Panc1 (cell line): ENCODE data around the gene KIAA1191. TPM values are rescaled to one million over a fixed set of nuclear protein-coding genes. Genes with fewer than 3 reads are reported as not detected.

Experiments
- ATAC-seq: fragments of 200-7000 bp; cut with Tn5 transposase; 2 replicates; pipeline ENCODE4 v1.9.1; 2020; ENCODE audit warnings: mild to moderate bottlenecking, moderate library complexity
- BruUV-seq: library from RNA; stranded (reverse); fragments of 400-500 nt; replicated peaks from 2 replicates; lab custom pipeline; 2021; lab: Mats Ljungman, UMichigan
- CTCF ChIA-PET: fragments of 300-600 bp; sonication (Branson Sonifier 250); formaldehyde crosslinking; loops from one replicate; lab custom pipeline; 2022; ENCODE audit warnings: antibody characterized with exemption; lab: Charles Lee
- POLR2A ChIA-PET: fragments of 300-600 bp; sonication (Branson Sonifier 250); formaldehyde crosslinking; loops from one replicate; lab custom pipeline; 2022; ENCODE audit warnings: antibody characterized with exemption; lab: Charles Lee
- DNase-seq: peaks from one replicate; pipeline ENCODE4 v3.0.0-alpha.2; 2010; ENCODE audit warnings: low read depth, low spot score
- H3K27ac ChIP-seq: 2 replicates; pipeline ENCODE4 v1.5.1; 2011; ENCODE audit warnings: mild to moderate bottlenecking, low read length, inconsistent platforms
- H3K27me3 ChIP-seq: fragments of 200-500 bp; sonication (Bioruptor generic); 2 replicates; pipeline ENCODE4 v1.6.0; 2014; ENCODE audit warnings: low read length, inconsistent platforms; ENCODE audit not compliant: control insufficient read depth, insufficient read depth
- H3K36me3 ChIP-seq: fragments of 200-500 bp; sonication (Bioruptor generic); 2 replicates; pipeline ENCODE4 v1.5.1; 2014; ENCODE audit warnings: inconsistent platforms, mild to moderate bottlenecking, low read length, moderate library complexity; ENCODE audit not compliant: control insufficient read depth, insufficient read depth
- H3K4me1 ChIP-seq: 2 replicates; pipeline ENCODE4 v1.5.1; 2011; ENCODE audit warnings: inconsistent platforms, mild to moderate bottlenecking, low read length, moderate library complexity; ENCODE audit not compliant: control insufficient read depth, insufficient read depth
- H3K4me3 ChIP-seq, 2 experiments: 2 replicates each; pipeline ENCODE4 v1.5.1; 2011 to 2012; ENCODE audit warnings: low read depth in 2 of 2, low read length in 2 of 2, mild to moderate bottlenecking in 2 of 2, inconsistent platforms in 1 of 2, moderate library complexity in 1 of 2
- H3K9me3 ChIP-seq: fragments of 200-500 bp; sonication (Bioruptor generic); 2 replicates; pipeline ENCODE4 v1.5.1; 2014; ENCODE audit warnings: low read depth, mild to moderate bottlenecking, inconsistent platforms, low read length, moderate library complexity; ENCODE audit not compliant: control insufficient read depth, insufficient read depth
- POLR2AphosphoS5 ChIP-seq: IDR thresholded peaks from 2 replicates; pipeline ENCODE4 v1.6.1; 2012; ENCODE audit warnings: mild to moderate bottlenecking, low read depth, low read length, moderate library complexity
- REST ChIP-seq, 2 experiments: IDR thresholded peaks; 2 replicates each; pipeline ENCODE4 v1.6.1; 2011 to 2012; ENCODE audit warnings: low read depth in 2 of 2, control low read depth in 1 of 2, low read length in 1 of 2, mild to moderate bottlenecking in 1 of 2, moderate library complexity in 1 of 2; ENCODE audit not compliant: insufficient read depth in 1 of 2
- SIN3A ChIP-seq: IDR thresholded peaks from 2 replicates; pipeline ENCODE4 v1.6.1; 2012; ENCODE audit warnings: low read depth, mild to moderate bottlenecking, low read length, moderate library complexity, borderline replicate concordance; ENCODE audit not compliant: insufficient read depth
- TCF7L2 ChIP-seq: IDR thresholded peaks from 2 replicates; pipeline ENCODE4 v1.6.1; 2011; ENCODE audit warnings: mild to moderate bottlenecking, low read depth, low read length, inconsistent platforms
- in situ Hi-C: cut with HindIII; loops from 2 replicates; pipeline ENCODE4 v1.10.0; 2016; ENCODE audit warnings: low sequenced_read_pairs, low pct_unique_long_range_greater_than_20kb
- intact Hi-C: fragments of 100-400 bp; cut with micrococcal nuclease; formaldehyde crosslinking; loops from one replicate; pipeline ENCODE4 v1.10.0; 2022; ENCODE audit not compliant: unreplicated experiment
- total RNA-seq: library from RNA; stranded (reverse); gene quantifications from one replicate; pipeline ENCODE4 v1.2.1, GENCODE V29; 2021; ENCODE audit not compliant: unreplicated experiment
- TF ChIP-seq, protein P1 (sequence below): fragments of 450-650 bp; IDR thresholded peaks from 2 replicates; pipeline ENCODE4 v1.5.1; 2017; ENCODE audit warnings: mild to moderate bottlenecking

Gene KIAA1191
- total RNA-seq, 1 experiment from 2014 or later: 92.3 TPM

GRCh38 chr5:176392526-176392925 lies 31.0 kb upstream of the KIAA1191 start:
- intact Hi-C loops: no loop called here
- Histone ChIP-seq H3K27me3 (no peaks in the 10 kb centered on the region), H3K9me3 (no peaks in the 10 kb centered on the region), H3K36me3 (peaks cover 4% of the 10 kb centered on the region), H3K4me3 (no peak overlapping the region), H3K4me1 (peaks cover 2% of the 10 kb centered on the region; the same call in 1 of the 2 replicates), H3K27ac (no peak overlapping the region)
- CTCF ChIA-PET: no interaction called here
- no peak for TF ChIP-seq POLR2AphosphoS5
- TF ChIP-seq REST (IDR thresholded peaks at IDR 0.05; ENCODE audit: insufficient read depth in 1 of 2, low read depth in 2 of 2, low read length in 1 of 2): no peak
- TF ChIP-seq, protein P1, sequence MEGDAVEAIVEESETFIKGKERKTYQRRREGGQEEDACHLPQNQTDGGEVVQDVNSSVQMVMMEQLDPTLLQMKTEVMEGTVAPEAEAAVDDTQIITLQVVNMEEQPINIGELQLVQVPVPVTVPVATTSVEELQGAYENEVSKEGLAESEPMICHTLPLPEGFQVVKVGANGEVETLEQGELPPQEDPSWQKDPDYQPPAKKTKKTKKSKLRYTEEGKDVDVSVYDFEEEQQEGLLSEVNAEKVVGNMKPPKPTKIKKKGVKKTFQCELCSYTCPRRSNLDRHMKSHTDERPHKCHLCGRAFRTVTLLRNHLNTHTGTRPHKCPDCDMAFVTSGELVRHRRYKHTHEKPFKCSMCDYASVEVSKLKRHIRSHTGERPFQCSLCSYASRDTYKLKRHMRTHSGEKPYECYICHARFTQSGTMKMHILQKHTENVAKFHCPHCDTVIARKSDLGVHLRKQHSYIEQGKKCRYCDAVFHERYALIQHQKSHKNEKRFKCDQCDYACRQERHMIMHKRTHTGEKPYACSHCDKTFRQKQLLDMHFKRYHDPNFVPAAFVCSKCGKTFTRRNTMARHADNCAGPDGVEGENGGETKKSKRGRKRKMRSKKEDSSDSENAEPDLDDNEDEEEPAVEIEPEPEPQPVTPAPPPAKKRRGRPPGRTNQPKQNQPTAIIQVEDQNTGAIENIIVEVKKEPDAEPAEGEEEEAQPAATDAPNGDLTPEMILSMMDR: no peak
- TF ChIP-seq TCF7L2: no peak
- no peak for TF ChIP-seq SIN3A
- POLR2A ChIA-PET: no interaction called here
- BruUV-seq: no TSS peak
- DNase-seq (no peak), ATAC-seq (no peak)
- in situ Hi-C loops: no loop called here

DNA sequence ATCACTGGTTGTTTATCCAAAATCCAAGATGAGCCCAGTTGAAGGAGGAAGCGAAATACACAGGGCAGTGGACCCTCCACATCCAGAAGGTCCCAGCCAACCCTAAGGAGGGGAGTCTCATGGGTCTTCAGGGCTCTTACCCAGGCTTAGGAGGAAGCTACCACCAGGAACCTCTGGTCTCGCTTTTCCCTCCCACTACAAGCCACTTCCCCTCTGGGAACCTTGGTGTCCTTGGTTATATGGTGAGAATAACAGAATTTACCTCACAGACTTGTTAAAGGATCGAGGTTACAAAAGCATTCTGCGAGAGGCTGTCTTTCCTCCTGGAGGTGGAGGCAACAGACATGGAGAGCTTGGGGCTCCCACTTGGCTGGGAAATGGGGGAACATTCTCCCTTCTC lies 30.4 kb upstream of the KIAA1191 start:
- BruUV-seq: no TSS peak
- no peaks in the 10 kb centered on the region for H3K9me3 ChIP-seq

More for the DNA sequence above, 30.4 kb upstream of the KIAA1191 start:
- no peak overlapping the region for H3K27ac ChIP-seq
- ChIA-PET CTCF (no interaction called here), POLR2A (no interaction called here)
- intact Hi-C loops: no loop called here
- peaks cover 3% of the 10 kb centered on the region for H3K4me1 ChIP-seq
- peaks cover 6% of the 10 kb centered on the region for H3K36me3 ChIP-seq
- no peak overlapping the region for H3K4me3 ChIP-seq
- no peaks in the 10 kb centered on the region for H3K27me3 ChIP-seq
- DNase-seq: no peak
- in situ Hi-C loops: no loop called here
- ATAC-seq: no peak
- TF ChIP-seq REST (IDR thresholded peaks at IDR 0.05; ENCODE audit: insufficient read depth in 1 of 2, low read depth in 2 of 2, low read length in 1 of 2): no peak
- TF ChIP-seq SIN3A: no peak
- TF ChIP-seq, protein P1: no peak
- no peak for TF ChIP-seq POLR2AphosphoS5
- no peak for TF ChIP-seq TCF7L2
